ENCODE data around the gene MTUS2. TPM values are rescaled to one million over a fixed set of nuclear protein-coding genes. Genes with fewer than 3 reads are reported as not detected.

The MTUS2 gene
- total and polyA plus RNA-seq, 7 experiments from 2014 or later: 0.05 to 0.83 TPM; not detected in 5

DNA sequence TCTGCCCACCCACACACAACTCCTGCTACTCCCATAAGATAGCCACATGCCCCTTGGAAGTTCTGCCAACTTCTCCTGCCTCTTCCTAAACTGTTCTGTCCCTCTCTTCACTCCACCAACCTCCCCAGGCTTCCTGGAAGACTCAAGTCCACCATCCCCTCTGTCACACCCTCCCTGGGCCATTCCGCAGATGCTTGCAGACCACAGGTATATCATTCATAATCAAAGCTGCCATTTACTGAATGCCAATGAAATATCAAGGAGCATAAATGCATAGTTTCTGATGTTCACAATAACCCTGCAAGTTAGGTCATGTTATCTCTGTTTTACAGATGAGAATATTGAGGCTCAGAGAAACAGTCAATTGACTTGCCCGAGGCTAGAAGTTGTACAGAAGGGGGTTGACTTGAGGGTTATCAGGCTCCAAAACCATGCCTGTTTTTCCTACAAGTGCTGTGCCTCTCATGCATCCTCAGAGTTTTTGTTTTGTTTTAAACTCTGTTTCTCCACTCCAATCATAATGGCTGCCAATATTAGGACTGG, 639.7 kb downstream of the MTUS2 start:
- H3K4me1 ChIP-seq (ENCODE audit: control insufficient read depth in 2 of 2, insufficient read depth in 2 of 2, low read length in 2 of 2): no peaks in the 10 kb centered on the region
- H3K27ac Mint-ChIP-seq: no peak overlapping the region
- CTCF ChIA-PET: no interaction called here
- intact Hi-C loops (cut with micrococcal nuclease): no loop called here
- no peaks in the 10 kb centered on the region for H3K36me3 ChIP-seq (ENCODE audit: control insufficient read depth in 2 of 3, insufficient read depth in 3 of 3, low read length in 3 of 3)
- no peak for ATAC-seq
- no peaks in the 10 kb centered on the region for H3K27me3 ChIP-seq (ENCODE audit: control insufficient read depth in 2 of 2, insufficient read depth in 2 of 2, low read length in 2 of 2)
- DNase-seq: no peak
- peaks cover 6 to 17% (median 12%) of the 10 kb centered on the region in 5 donors for H3K27me3 Mint-ChIP-seq
- H3K4me3 Mint-ChIP-seq: no peak overlapping the region
- H3K9me3 ChIP-seq (ENCODE audit: control insufficient read depth in 2 of 3, low read length in 3 of 3): no peaks in the 10 kb centered on the region
- H3K36me3 Mint-ChIP-seq: no peaks in the 10 kb centered on the region
- no peaks in the 10 kb centered on the region for H3K4me1 Mint-ChIP-seq
- POLR2A ChIA-PET: no interaction called here
- H3K27ac ChIP-seq (ENCODE audit: low read depth, low read length): no peak overlapping the region
- peaks cover 0 to 4% (median 0%) of the 10 kb centered on the region in 11 donors for H3K9me3 Mint-ChIP-seq
- no peak overlapping the region for H3K4me3 ChIP-seq (ENCODE audit: low read length)

- POLR2A ChIA-PET: no interaction called here
- Mint-ChIP-seq H3K27ac (no peak overlapping the region), H3K4me3 (no peak overlapping the region), H3K9me3 (no peaks in the 10 kb centered on the region), H3K4me1 (peaks cover 0 to 2% (median 0%) of the 10 kb centered on the region in 7 donors), H3K36me3 (no peaks in the 10 kb centered on the region), H3K27me3 (peaks cover 0 to 13% (median 8%) of the 10 kb centered on the region in 5 donors)
- DNase-seq: no peak
- no peaks in the 10 kb centered on the region for H3K27me3 ChIP-seq (ENCODE audit: control insufficient read depth in 2 of 2, insufficient read depth in 2 of 2, low read length in 2 of 2)
- H3K4me1 ChIP-seq (ENCODE audit: control insufficient read depth in 2 of 2, insufficient read depth in 2 of 2, low read length in 2 of 2): no peaks in the 10 kb centered on the region
- intact Hi-C loops (cut with micrococcal nuclease): no loop called here
- ATAC-seq: no peak
- no peak overlapping the region for H3K4me3 ChIP-seq (ENCODE audit: low read length)
- no peaks in the 10 kb centered on the region for H3K9me3 ChIP-seq (ENCODE audit: control insufficient read depth in 2 of 3, low read length in 3 of 3)
- no peaks in the 10 kb centered on the region for H3K36me3 ChIP-seq (ENCODE audit: control insufficient read depth in 2 of 3, insufficient read depth in 3 of 3, low read length in 3 of 3)
- CTCF ChIA-PET: no interaction called here
- H3K27ac ChIP-seq (ENCODE audit: low read depth, low read length): no peak overlapping the region
Measured at GRCh38 chr13:29464105-29464679, 644.1 kb downstream of the MTUS2 start.

- ChIA-PET CTCF (no interaction called here), POLR2A (no interaction called here)
- Histone ChIP-seq H3K4me3 (ENCODE audit: low read length) (no peak overlapping the region), H3K4me1 (ENCODE audit: control insufficient read depth in 2 of 2, insufficient read depth in 2 of 2, low read length in 2 of 2) (no peaks in the 10 kb centered on the region), H3K27ac (ENCODE audit: low read depth, low read length) (no peak overlapping the region), H3K27me3 (ENCODE audit: control insufficient read depth in 2 of 2, insufficient read depth in 2 of 2, low read length in 2 of 2) (no peaks in the 10 kb centered on the region), H3K9me3 (ENCODE audit: control insufficient read depth in 2 of 3, low read length in 3 of 3) (no peaks in the 10 kb centered on the region), H3K36me3 (ENCODE audit: control insufficient read depth in 2 of 3, insufficient read depth in 3 of 3, low read length in 3 of 3) (no peaks in the 10 kb centered on the region)
- ATAC-seq: no peak
- Mint-ChIP-seq H3K27ac (no peak overlapping the region), H3K4me1 (peaks cover 0 to 2% (median 0%) of the 10 kb centered on the region in 7 donors), H3K36me3 (no peaks in the 10 kb centered on the region), H3K27me3 (peaks cover 0 to 11% (median 3%) of the 10 kb centered on the region in 5 donors), H3K4me3 (no peak overlapping the region), H3K9me3 (no peaks in the 10 kb centered on the region)
- intact Hi-C loops (cut with micrococcal nuclease): no loop called here
- DNase-seq: no peak
Measured at GRCh38 chr13:29465741-29466293, 645.7 kb downstream of the MTUS2 start.

DNA sequence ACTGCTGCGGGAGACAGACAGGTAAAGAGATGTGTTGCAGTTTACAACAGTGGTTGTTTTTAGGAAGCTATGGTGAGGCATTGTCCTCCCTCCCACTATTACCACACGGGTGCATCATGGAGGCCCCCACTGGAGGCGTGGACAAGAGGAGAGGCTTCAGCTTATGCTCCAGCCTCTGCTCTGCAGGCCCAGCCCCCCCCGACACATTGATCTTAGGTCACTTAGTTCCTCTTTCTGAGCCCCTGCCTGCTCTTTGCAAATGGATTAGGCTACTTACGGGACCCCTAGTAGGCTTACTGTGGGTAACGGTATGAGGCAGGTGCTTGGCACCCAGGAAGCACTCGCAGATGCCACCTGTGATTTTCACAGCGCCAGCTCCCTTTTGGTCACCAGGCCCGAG, 651.4 kb downstream of the MTUS2 start:
- H3K4me1 ChIP-seq (ENCODE audit: control insufficient read depth in 2 of 2, insufficient read depth in 2 of 2, low read length in 2 of 2): no peaks in the 10 kb centered on the region
- no peaks in the 10 kb centered on the region for H3K9me3 Mint-ChIP-seq
- no peak overlapping the region for H3K4me3 Mint-ChIP-seq
- no peaks in the 10 kb centered on the region for H3K9me3 ChIP-seq (ENCODE audit: control insufficient read depth in 2 of 3, low read length in 3 of 3)
- peaks cover 0 to 2% (median 0%) of the 10 kb centered on the region in 7 donors for H3K4me1 Mint-ChIP-seq
- H3K36me3 Mint-ChIP-seq: no peaks in the 10 kb centered on the region
- intact Hi-C loops (cut with micrococcal nuclease): no loop called here
- no peak overlapping the region for H3K27ac Mint-ChIP-seq
- H3K27me3 ChIP-seq (ENCODE audit: control insufficient read depth in 2 of 2, insufficient read depth in 2 of 2, low read length in 2 of 2): no peaks in the 10 kb centered on the region
- DNase-seq (no peak), ATAC-seq (peak; percentile 46)
- peaks cover 0 to 8% (median 2%) of the 10 kb centered on the region in 5 donors for H3K27me3 Mint-ChIP-seq
- no peaks in the 10 kb centered on the region for H3K36me3 ChIP-seq (ENCODE audit: control insufficient read depth in 2 of 3, insufficient read depth in 3 of 3, low read length in 3 of 3)
- ChIA-PET CTCF (interaction anchor here (1.0 kb wide), 1 partner anchor 686 kb away, joined by 3 read pairs; no protein-coding TSS in a partner anchor), POLR2A (no interaction called here)
- no peak overlapping the region for H3K4me3 ChIP-seq (ENCODE audit: low read length)
- no peak overlapping the region for H3K27ac ChIP-seq (ENCODE audit: low read depth, low read length)

- Histone ChIP-seq H3K27me3 (ENCODE audit: control insufficient read depth in 2 of 2, insufficient read depth in 2 of 2, low read length in 2 of 2) (no peaks in the 10 kb centered on the region), H3K9me3 (ENCODE audit: control insufficient read depth in 2 of 3, low read length in 3 of 3) (no peaks in the 10 kb centered on the region), H3K4me1 (ENCODE audit: control insufficient read depth in 2 of 2, insufficient read depth in 2 of 2, low read length in 2 of 2) (no peaks in the 10 kb centered on the region), H3K4me3 (ENCODE audit: low read length) (no peak overlapping the region), H3K27ac (ENCODE audit: low read depth, low read length) (no peak overlapping the region), H3K36me3 (ENCODE audit: control insufficient read depth in 2 of 3, insufficient read depth in 3 of 3, low read length in 3 of 3) (no peaks in the 10 kb centered on the region)
- DNase-seq (peak in 5 of 9 donors; percentile 10 to 46 (median 17)), ATAC-seq (peak; percentile 69)
- intact Hi-C loops (cut with micrococcal nuclease): loop anchor here (1.0 to 2.0 kb wide), 3 partner anchors 236 to 641 kb away; no protein-coding TSS in a partner anchor
- Mint-ChIP-seq H3K4me3 (no peak overlapping the region), H3K27me3 (peaks cover 3 to 12% (median 5%) of the 10 kb centered on the region in 5 donors), H3K4me1 (peaks cover 0 to 2% (median 0%) of the 10 kb centered on the region in 7 donors), H3K36me3 (no peaks in the 10 kb centered on the region), H3K27ac (no peak overlapping the region), H3K9me3 (no peaks in the 10 kb centered on the region)
- ChIA-PET POLR2A (no interaction called here), CTCF (interaction anchor here (0.6 to 1.0 kb wide), 2 partner anchors 78 to 685 kb away, joined by 3 read pairs; no protein-coding TSS in a partner anchor)
Measured at GRCh38 chr13:29472332-29472961, 652.3 kb downstream of the MTUS2 start.

GRCh38 chr13:29473166-29473565, 653.0 kb downstream of the MTUS2 start:
- no peak for DNase-seq
- Mint-ChIP-seq H3K27me3 (peaks cover 4 to 14% (median 6%) of the 10 kb centered on the region in 5 donors), H3K9me3 (no peaks in the 10 kb centered on the region), H3K4me3 (no peak overlapping the region), H3K4me1 (no peaks in the 10 kb centered on the region), H3K36me3 (no peaks in the 10 kb centered on the region), H3K27ac (no peak overlapping the region)
- Histone ChIP-seq H3K27me3 (ENCODE audit: control insufficient read depth in 2 of 2, insufficient read depth in 2 of 2, low read length in 2 of 2) (no peaks in the 10 kb centered on the region), H3K4me1 (ENCODE audit: control insufficient read depth in 2 of 2, insufficient read depth in 2 of 2, low read length in 2 of 2) (no peaks in the 10 kb centered on the region), H3K36me3 (ENCODE audit: control insufficient read depth in 2 of 3, insufficient read depth in 3 of 3, low read length in 3 of 3) (no peaks in the 10 kb centered on the region), H3K27ac (ENCODE audit: low read depth, low read length) (no peak overlapping the region), H3K4me3 (ENCODE audit: low read length) (no peak overlapping the region), H3K9me3 (ENCODE audit: control insufficient read depth in 2 of 3, low read length in 3 of 3) (no peaks in the 10 kb centered on the region)
- no peak for ATAC-seq
- CTCF ChIA-PET: no interaction called here
- POLR2A ChIA-PET: no interaction called here
- intact Hi-C loops (cut with micrococcal nuclease): loop anchor here in 1 of 2 donors (2.0 kb wide), 1 partner anchor 236 kb away; no protein-coding TSS in a partner anchor
